ENCODE results near the gene LCLAT1. TPM values are rescaled to one million over a fixed set of nuclear protein-coding genes. Genes with fewer than 3 reads are reported as not detected.

Gene LCLAT1
- total RNA-seq, 1 donor from 2014 or later: 16.5 TPM

- Histone ChIP-seq H3K36me3 (no peaks in the 10 kb centered on the region), H3K4me1 (peaks cover under 1% of the 10 kb centered on the region), H3K9me3 (no peaks in the 10 kb centered on the region), H3K4me3 (no peak overlapping the region), H3K27ac (no peak overlapping the region), H3K27me3 (no peaks in the 10 kb centered on the region)
- intact Hi-C loops (cut with DNase I): no loop called here
- TF ChIP-seq CTCF (IDR thresholded peaks at IDR 0.05): no peak
- DNase-seq (no peak), ATAC-seq (no peak)
These were observed 237.0 kb downstream of the LCLAT1 start for GRCh38 chr2:30684026-30684425.

GRCh38 chr2:30684516-30684915 lies 237.5 kb downstream of the LCLAT1 start:
- ATAC-seq (no peak), DNase-seq (no peak)
- H3K36me3 ChIP-seq: no peaks in the 10 kb centered on the region
- no peak overlapping the region for H3K27ac ChIP-seq
- no peak overlapping the region for H3K4me3 ChIP-seq
- intact Hi-C loops (cut with DNase I): no loop called here
- peaks cover 5% of the 10 kb centered on the region for H3K4me1 ChIP-seq
- no peaks in the 10 kb centered on the region for H3K27me3 ChIP-seq
- no peak for TF ChIP-seq CTCF (IDR thresholded peaks at IDR 0.05)
- H3K9me3 ChIP-seq: no peaks in the 10 kb centered on the region

- H3K4me3 ChIP-seq: no peak overlapping the region
- DNase-seq: no peak
- no peaks in the 10 kb centered on the region for H3K9me3 ChIP-seq
- no peak overlapping the region for H3K27ac ChIP-seq
- no peaks in the 10 kb centered on the region for H3K36me3 ChIP-seq
- H3K27me3 ChIP-seq: no peaks in the 10 kb centered on the region
- H3K4me1 ChIP-seq: peaks cover 6% of the 10 kb centered on the region
- no peak for ATAC-seq
- TF ChIP-seq CTCF (IDR thresholded peaks at IDR 0.05): no peak
- intact Hi-C loops (cut with DNase I): no loop called here
These were observed 237.9 kb downstream of the LCLAT1 start for GRCh38 chr2:30684996-30685395.

- peak; percentile 34 for TF ChIP-seq CTCF (IDR thresholded peaks at IDR 0.05)
- no peak overlapping the region for H3K4me3 ChIP-seq
- H3K4me1 ChIP-seq: peaks cover 6% of the 10 kb centered on the region
- no peaks in the 10 kb centered on the region for H3K27me3 ChIP-seq
- no peaks in the 10 kb centered on the region for H3K9me3 ChIP-seq
- no peak for DNase-seq
- no peaks in the 10 kb centered on the region for H3K36me3 ChIP-seq
- intact Hi-C loops (cut with DNase I): no loop called here
- ATAC-seq: peak; percentile 67
- H3K27ac ChIP-seq: no peak overlapping the region
These were observed 239.0 kb downstream of the LCLAT1 start for GRCh38 chr2:30686000-30686399.

- peaks cover 6% of the 10 kb centered on the region for H3K4me1 ChIP-seq
- intact Hi-C loops (cut with DNase I): no loop called here
- H3K36me3 ChIP-seq: no peaks in the 10 kb centered on the region
- DNase-seq (no peak), ATAC-seq (no peak)
- no peak overlapping the region for H3K4me3 ChIP-seq
- no peaks in the 10 kb centered on the region for H3K27me3 ChIP-seq
- no peak for TF ChIP-seq CTCF (IDR thresholded peaks at IDR 0.05)
- no peaks in the 10 kb centered on the region for H3K9me3 ChIP-seq
- no peak overlapping the region for H3K27ac ChIP-seq
These were observed 239.6 kb downstream of the LCLAT1 start for GRCh38 chr2:30686669-30687068.

- H3K4me1 ChIP-seq: peaks cover 9% of the 10 kb centered on the region
- no peak overlapping the region for H3K4me3 ChIP-seq
- no peaks in the 10 kb centered on the region for H3K36me3 ChIP-seq
- H3K27ac ChIP-seq: peak overlapping the region; percentile 76
- intact Hi-C loops (cut with DNase I): no loop called here
- DNase-seq (no peak), ATAC-seq (no peak)
- no peaks in the 10 kb centered on the region for H3K9me3 ChIP-seq
- no peak for TF ChIP-seq CTCF (IDR thresholded peaks at IDR 0.05)
- no peaks in the 10 kb centered on the region for H3K27me3 ChIP-seq
These were observed 241.9 kb downstream of the LCLAT1 start for GRCh38 chr2:30688956-30689401.

Measured in upper lobe of right lung (tissue), 1 donor.